PC-9 (cell line): ENCODE results near the gene PGA5.
"Not testable (repeated sequence)": the region's sequence is repeated elsewhere in the genome, so short reads cannot be mapped to it uniquely, and the experiment has no call there.

ENCODE experiments used
- EZH2 ChIP-seq: fragments of 200-600 bp; sonication (generic); IDR thresholded peaks from 2 replicates; pipeline ENCODE4 v1.8.0; 2017; ENCODE audit warnings: antibody characterized with exemption, low read depth
- TF ChIP-seq, protein P1 (sequence below): fragments of 200-600 bp; sonication (generic); conservative IDR thresholded peaks from 2 replicates; pipeline ENCODE4 v1.6.1; 2017; ENCODE audit warnings: mixed run types, antibody characterized with exemption, mild to moderate bottlenecking, moderate library complexity

DNA sequence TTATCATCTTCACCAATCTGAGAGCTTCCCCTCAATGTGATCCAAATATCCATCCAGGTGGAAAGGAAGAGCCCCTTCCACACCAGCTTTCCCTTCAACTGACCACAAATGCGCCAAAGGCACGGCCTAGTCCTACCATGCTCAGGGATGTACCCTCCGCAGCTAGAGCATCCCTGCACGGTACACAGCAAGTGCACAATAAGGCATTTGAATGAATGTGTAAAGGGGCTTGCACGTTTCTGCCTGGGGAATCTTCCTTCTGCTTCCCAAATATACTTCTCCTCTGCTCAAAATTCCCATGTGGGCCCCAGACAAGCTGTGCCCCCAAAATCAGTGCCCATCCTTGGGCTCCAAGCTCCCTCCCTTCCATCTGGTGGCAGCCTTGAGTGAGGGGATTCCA is 22.0 kb upstream of the PGA5 start:
- TF ChIP-seq, protein P1, sequence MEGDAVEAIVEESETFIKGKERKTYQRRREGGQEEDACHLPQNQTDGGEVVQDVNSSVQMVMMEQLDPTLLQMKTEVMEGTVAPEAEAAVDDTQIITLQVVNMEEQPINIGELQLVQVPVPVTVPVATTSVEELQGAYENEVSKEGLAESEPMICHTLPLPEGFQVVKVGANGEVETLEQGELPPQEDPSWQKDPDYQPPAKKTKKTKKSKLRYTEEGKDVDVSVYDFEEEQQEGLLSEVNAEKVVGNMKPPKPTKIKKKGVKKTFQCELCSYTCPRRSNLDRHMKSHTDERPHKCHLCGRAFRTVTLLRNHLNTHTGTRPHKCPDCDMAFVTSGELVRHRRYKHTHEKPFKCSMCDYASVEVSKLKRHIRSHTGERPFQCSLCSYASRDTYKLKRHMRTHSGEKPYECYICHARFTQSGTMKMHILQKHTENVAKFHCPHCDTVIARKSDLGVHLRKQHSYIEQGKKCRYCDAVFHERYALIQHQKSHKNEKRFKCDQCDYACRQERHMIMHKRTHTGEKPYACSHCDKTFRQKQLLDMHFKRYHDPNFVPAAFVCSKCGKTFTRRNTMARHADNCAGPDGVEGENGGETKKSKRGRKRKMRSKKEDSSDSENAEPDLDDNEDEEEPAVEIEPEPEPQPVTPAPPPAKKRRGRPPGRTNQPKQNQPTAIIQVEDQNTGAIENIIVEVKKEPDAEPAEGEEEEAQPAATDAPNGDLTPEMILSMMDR: not testable (repeated sequence)
- TF ChIP-seq EZH2: not testable (repeated sequence)
